Neural cell (in vitro differentiated cells): Measurements from ENCODE around the gene SOCS3. TPM values are rescaled to one million over a fixed set of nuclear protein-coding genes. Genes with fewer than 3 reads are reported as not detected.

Experiments used
- H2AFZ ChIP-seq: fragments of 200-600, 300-800 bp; sonication (generic), shearing (Covaris generic); 2 replicates; pipeline ENCODE4 v1.6.0; 2014; ENCODE audit warnings: low read depth, mild to moderate bottlenecking, antibody characterized with exemption, low read length, moderate library complexity
- H3F3A ChIP-seq: fragments of 200-600 bp; shearing (Covaris generic); 2 replicates; pipeline ENCODE4 v1.6.1; 2016; ENCODE audit warnings: mild to moderate bottlenecking, moderate library complexity, mixed read lengths, antibody characterized with exemption, low read length; ENCODE audit not compliant: insufficient read depth, poor library complexity, severe bottlenecking
- H3K27ac ChIP-seq: fragments of 200-600, 300-800 bp; sonication (generic), shearing (Covaris generic); 2 replicates; pipeline ENCODE4 v1.5.1; 2014; ENCODE audit warnings: mild to moderate bottlenecking, low read length, moderate library complexity
- H3K27me3 ChIP-seq: fragments of 300-800, 200-600 bp; sonication (generic), shearing (Covaris generic); 2 replicates; pipeline ENCODE4 v1.6.0; 2014; ENCODE audit warnings: mild to moderate bottlenecking, low read depth, low read length, moderate library complexity; ENCODE audit not compliant: insufficient read depth
- H3K36me3 ChIP-seq: fragments of 300-800, 200-600 bp; sonication (generic), shearing (Covaris generic); 2 replicates; pipeline ENCODE4 v1.5.1; 2014; ENCODE audit warnings: mild to moderate bottlenecking, antibody characterized with exemption, low read length, moderate library complexity; ENCODE audit not compliant: insufficient read depth
- H3K4me2 ChIP-seq: fragments of 300-800, 200-600 bp; sonication (generic), shearing (Covaris generic); 2 replicates; pipeline ENCODE4 v1.6.0; 2014; ENCODE audit warnings: mild to moderate bottlenecking, low read length
- H3K4me3 ChIP-seq: fragments of 300-800, 200-600 bp; sonication (generic), shearing (Covaris generic); 2 replicates; pipeline ENCODE4 v1.5.1; 2014; ENCODE audit warnings: mild to moderate bottlenecking, low read length, moderate library complexity
- H3K79me2 ChIP-seq: fragments of 200-600 bp; shearing (Covaris generic); replicated peaks from 2 replicates; pipeline ENCODE4 v1.6.0; 2014; ENCODE audit warnings: mild to moderate bottlenecking, low read length, moderate library complexity; ENCODE audit not compliant: insufficient read depth
- H3K9ac ChIP-seq: fragments of 300-800, 200-600 bp; sonication (generic), shearing (Covaris generic); 2 replicates; pipeline ENCODE4 v1.6.1; 2016; ENCODE audit warnings: mild to moderate bottlenecking, low read length, mixed read lengths
- H3K9me2 ChIP-seq: fragments of 200-600 bp; shearing (Covaris generic); 2 replicates; pipeline ENCODE4 v1.6.1; 2016; ENCODE audit warnings: mild to moderate bottlenecking, low read length, mixed read lengths; ENCODE audit not compliant: insufficient read depth
- H3K9me3 ChIP-seq: fragments of 200-600, 300-800 bp; sonication (generic), shearing (Covaris generic); 2 replicates; pipeline ENCODE4 v1.6.1; 2016; ENCODE audit warnings: mild to moderate bottlenecking, mixed run types, low read length, moderate library complexity, mixed read lengths
- H4K20me1 ChIP-seq: fragments of 200-600 bp; shearing (Covaris generic); 2 replicates; pipeline ENCODE4 v1.6.1; 2016; ENCODE audit warnings: mild to moderate bottlenecking, mixed run types; ENCODE audit not compliant: insufficient read depth
- EP300 ChIP-seq: fragments of 450-650 bp; conservative IDR thresholded peaks from 2 replicates; pipeline ENCODE4 v1.6.1; 2014; ENCODE audit warnings: antibody characterized with exemption, mild to moderate bottlenecking, moderate library complexity; ENCODE audit not compliant: poor library complexity, severe bottlenecking
- EZH2 ChIP-seq: fragments of 200-600, 300-800 bp; shearing (Covaris generic), sonication (generic); IDR thresholded peaks from 2 replicates; pipeline ENCODE4 v1.6.1; 2014; ENCODE audit warnings: antibody characterized with exemption, low read length, borderline replicate concordance, mild to moderate bottlenecking; ENCODE audit not compliant: insufficient read depth, poor library complexity, severe bottlenecking
- MXI1 ChIP-seq: fragments of 450-650 bp; conservative IDR thresholded peaks from 2 replicates; pipeline ENCODE4 v1.6.1; 2014; ENCODE audit warnings: antibody characterized with exemption, mild to moderate bottlenecking; ENCODE audit not compliant: poor library complexity, severe bottlenecking
- POLR2AphosphoS5 ChIP-seq: IDR thresholded peaks from 2 replicates; pipeline ENCODE4 v1.6.1; 2012
- RAD21 ChIP-seq: fragments of 450-650 bp; conservative IDR thresholded peaks from 2 replicates; pipeline ENCODE4 v1.6.1; 2014; ENCODE audit warnings: antibody characterized with exemption, mild to moderate bottlenecking, moderate library complexity
- REST ChIP-seq: IDR thresholded peaks from 2 replicates; pipeline ENCODE4 v1.6.1; 2012; ENCODE audit warnings: borderline replicate concordance
- SMC3 ChIP-seq: fragments of 450-650 bp; conservative IDR thresholded peaks from 2 replicates; pipeline ENCODE4 v1.6.1; 2014; ENCODE audit warnings: antibody characterized with exemption, mild to moderate bottlenecking, moderate library complexity; ENCODE audit not compliant: poor library complexity
- TAF1 ChIP-seq: IDR thresholded peaks from 2 replicates; pipeline ENCODE4 v1.6.1; 2012; ENCODE audit warnings: low read depth
- polyA plus RNA-seq: library from polyadenylated mRNA; depleted of rRNA; stranded (reverse); fragments of >200 nt; gene quantifications from 2 replicates; pipeline ENCODE4 v1.2.3, GENCODE V29; 2014
- TF ChIP-seq, protein P1 (sequence below): fragments of 450-650 bp; IDR thresholded peaks from 2 replicates; pipeline ENCODE4 v1.5.1; 2014; ENCODE audit warnings: antibody characterized with exemption, mild to moderate bottlenecking, moderate library complexity; ENCODE audit not compliant: poor library complexity, severe bottlenecking

SOCS3 gene
- polyA plus RNA-seq, 1 donor from 2014 or later = 5.4 TPM

DNA sequence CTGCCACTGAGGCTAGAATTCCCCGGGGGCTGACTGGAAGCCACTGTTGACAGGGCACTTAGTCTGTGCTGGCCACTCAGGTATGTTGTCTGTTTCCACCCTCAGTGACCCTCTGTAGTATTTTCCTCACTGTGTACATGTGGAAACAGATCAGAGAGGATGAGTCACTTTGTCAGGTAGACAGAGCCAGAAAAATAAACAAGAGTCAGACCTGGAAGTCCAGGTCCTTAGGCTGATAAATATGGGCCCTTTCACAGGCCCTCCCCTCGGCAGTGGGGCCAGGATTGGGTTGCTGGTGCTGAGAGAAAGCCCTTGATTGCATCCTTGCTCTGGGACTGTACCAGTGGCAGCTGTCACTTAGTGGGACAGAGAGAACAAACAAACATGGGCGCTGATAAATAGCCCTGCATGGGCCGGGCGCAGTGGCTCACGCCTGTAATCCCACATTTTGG, 39.8 kb upstream of the SOCS3 start:
- H3K36me3 ChIP-seq = no peaks in the 10 kb centered on the region
- no peak overlapping the region for H3K4me2 ChIP-seq
- H3K9me2 ChIP-seq = no peaks in the 10 kb centered on the region
- TF ChIP-seq RAD21 (no peak), MXI1 (no peak), TAF1 (no peak), SMC3 (no peak), EZH2 (no peak), EP300 (no peak), POLR2AphosphoS5 (no peak), REST (no peak)
- TF ChIP-seq, protein P1, sequence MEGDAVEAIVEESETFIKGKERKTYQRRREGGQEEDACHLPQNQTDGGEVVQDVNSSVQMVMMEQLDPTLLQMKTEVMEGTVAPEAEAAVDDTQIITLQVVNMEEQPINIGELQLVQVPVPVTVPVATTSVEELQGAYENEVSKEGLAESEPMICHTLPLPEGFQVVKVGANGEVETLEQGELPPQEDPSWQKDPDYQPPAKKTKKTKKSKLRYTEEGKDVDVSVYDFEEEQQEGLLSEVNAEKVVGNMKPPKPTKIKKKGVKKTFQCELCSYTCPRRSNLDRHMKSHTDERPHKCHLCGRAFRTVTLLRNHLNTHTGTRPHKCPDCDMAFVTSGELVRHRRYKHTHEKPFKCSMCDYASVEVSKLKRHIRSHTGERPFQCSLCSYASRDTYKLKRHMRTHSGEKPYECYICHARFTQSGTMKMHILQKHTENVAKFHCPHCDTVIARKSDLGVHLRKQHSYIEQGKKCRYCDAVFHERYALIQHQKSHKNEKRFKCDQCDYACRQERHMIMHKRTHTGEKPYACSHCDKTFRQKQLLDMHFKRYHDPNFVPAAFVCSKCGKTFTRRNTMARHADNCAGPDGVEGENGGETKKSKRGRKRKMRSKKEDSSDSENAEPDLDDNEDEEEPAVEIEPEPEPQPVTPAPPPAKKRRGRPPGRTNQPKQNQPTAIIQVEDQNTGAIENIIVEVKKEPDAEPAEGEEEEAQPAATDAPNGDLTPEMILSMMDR = no peak
- no peak overlapping the region for H3K27ac ChIP-seq
- no peak overlapping the region for H3K4me3 ChIP-seq
- no peak overlapping the region for H3K9ac ChIP-seq
- no peaks in the 10 kb centered on the region for H3K27me3 ChIP-seq
- no peak overlapping the region for H2AFZ ChIP-seq
- no peaks in the 10 kb centered on the region for H3K9me3 ChIP-seq
- no peaks in the 10 kb centered on the region for H4K20me1 ChIP-seq
- no peaks in the 10 kb centered on the region for H3F3A ChIP-seq
- no peaks in the 10 kb centered on the region for H3K79me2 ChIP-seq

DNA sequence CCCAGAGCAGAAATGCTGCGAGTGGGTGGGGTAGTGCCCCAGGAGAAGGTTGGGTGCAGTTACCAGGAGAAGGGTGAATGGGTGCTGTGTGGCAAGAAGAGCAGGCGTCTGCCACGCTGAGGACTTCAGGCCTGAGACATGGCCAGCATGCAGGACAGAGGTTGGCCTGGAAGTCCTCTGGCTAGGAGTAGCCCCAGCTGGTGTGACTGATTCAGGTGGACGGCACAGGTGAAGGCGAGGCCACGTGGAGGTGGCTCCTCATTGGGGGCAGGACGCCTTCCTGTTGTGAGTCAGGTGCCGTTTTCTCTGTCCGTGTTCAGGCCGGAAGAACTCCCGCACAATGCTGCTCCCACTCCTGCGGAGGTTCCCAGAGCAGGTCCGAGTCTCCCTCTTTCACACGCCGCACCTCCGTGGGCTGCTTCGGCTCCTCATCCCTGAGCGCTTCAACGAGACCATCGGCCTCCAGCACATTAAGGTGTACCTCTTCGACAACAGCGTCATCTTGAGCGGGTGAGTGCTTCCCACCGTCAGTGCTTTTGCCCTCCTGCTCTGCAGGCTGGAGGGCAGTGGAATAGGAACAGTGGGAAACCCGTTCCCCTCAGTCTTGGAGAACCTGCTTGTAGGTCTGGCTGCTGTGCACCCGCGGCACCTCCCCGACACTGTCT, 39.3 kb upstream of the SOCS3 start:
- H3K27ac ChIP-seq = no peak overlapping the region
- no peak for TF ChIP-seq POLR2AphosphoS5
- no peak for TF ChIP-seq SMC3
- TF ChIP-seq TAF1 = no peak
- TF ChIP-seq MXI1 = no peak
- TF ChIP-seq RAD21 = no peak
- TF ChIP-seq EZH2 = no peak
- TF ChIP-seq, protein P1 = no peak
- no peak for TF ChIP-seq EP300
- no peak for TF ChIP-seq REST
- H3K4me3 ChIP-seq = no peak overlapping the region
- no peaks in the 10 kb centered on the region for H3K27me3 ChIP-seq
- no peaks in the 10 kb centered on the region for H3K79me2 ChIP-seq
- H3F3A ChIP-seq = no peaks in the 10 kb centered on the region
- no peaks in the 10 kb centered on the region for H3K9me3 ChIP-seq
- H3K9me2 ChIP-seq = no peaks in the 10 kb centered on the region
- H3K9ac ChIP-seq = no peak overlapping the region
- no peak overlapping the region for H2AFZ ChIP-seq
- H4K20me1 ChIP-seq = no peaks in the 10 kb centered on the region
- H3K36me3 ChIP-seq = no peaks in the 10 kb centered on the region
- H3K4me2 ChIP-seq = no peak overlapping the region
